Measurements from ENCODE around the gene NSD2.

DNA sequence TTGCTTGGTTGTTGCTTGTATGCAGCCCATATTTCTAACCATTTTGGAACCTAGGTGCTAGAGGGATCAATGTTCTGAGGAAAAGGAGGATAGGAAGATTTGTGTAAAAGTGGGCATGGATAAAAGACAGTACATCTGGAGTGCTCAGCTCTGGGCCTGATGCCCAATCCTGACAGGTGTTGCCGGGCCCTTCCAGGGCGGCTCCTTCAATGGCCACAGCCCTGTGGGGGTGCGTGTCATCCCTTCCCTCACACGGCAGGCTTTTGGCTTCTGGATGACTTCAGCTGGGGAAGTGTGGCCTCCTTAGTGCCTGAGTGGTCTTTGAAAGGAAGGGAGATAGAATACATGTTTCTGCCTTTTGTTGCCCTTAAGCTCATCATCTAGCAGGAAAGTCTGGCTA is 90.4 kb downstream of the NSD2 start:
- TF ChIP-seq, protein P1, sequence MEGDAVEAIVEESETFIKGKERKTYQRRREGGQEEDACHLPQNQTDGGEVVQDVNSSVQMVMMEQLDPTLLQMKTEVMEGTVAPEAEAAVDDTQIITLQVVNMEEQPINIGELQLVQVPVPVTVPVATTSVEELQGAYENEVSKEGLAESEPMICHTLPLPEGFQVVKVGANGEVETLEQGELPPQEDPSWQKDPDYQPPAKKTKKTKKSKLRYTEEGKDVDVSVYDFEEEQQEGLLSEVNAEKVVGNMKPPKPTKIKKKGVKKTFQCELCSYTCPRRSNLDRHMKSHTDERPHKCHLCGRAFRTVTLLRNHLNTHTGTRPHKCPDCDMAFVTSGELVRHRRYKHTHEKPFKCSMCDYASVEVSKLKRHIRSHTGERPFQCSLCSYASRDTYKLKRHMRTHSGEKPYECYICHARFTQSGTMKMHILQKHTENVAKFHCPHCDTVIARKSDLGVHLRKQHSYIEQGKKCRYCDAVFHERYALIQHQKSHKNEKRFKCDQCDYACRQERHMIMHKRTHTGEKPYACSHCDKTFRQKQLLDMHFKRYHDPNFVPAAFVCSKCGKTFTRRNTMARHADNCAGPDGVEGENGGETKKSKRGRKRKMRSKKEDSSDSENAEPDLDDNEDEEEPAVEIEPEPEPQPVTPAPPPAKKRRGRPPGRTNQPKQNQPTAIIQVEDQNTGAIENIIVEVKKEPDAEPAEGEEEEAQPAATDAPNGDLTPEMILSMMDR (IDR thresholded peaks at IDR 0.05; ENCODE audit: low read depth, low read length), result no peak
- no peak for TF ChIP-seq EZH2phosphoT487 (IDR thresholded peaks at IDR 0.05; ENCODE audit: low read depth)
